GM21367 (cell line): ENCODE data around the gene MAD1L1.
"Not testable (repeated sequence)": the region's sequence is repeated elsewhere in the genome, so short reads cannot be mapped to it uniquely, and the experiment has no call there.

Source experiments
- ATAC-seq: cut with Tn5 transposase; IDR thresholded peaks from one replicate; pipeline ENCODE4 v1.9.1; 2021; ENCODE audit not compliant: unreplicated experiment

Gene MAD1L1

GRCh38 chr7:2036786-2037185, 196.0 kb downstream of the MAD1L1 start:
- no peak for ATAC-seq

- ATAC-seq = not testable (repeated sequence)
Measured at GRCh38 chr7:2036201-2036600, 196.5 kb downstream of the MAD1L1 start.

GRCh38 chr7:2034291-2035201, 198.2 kb downstream of the MAD1L1 start:
- no peak for ATAC-seq

- no peak for ATAC-seq
Measured at GRCh38 chr7:2033586-2034135, 199.1 kb downstream of the MAD1L1 start.

GRCh38 chr7:2032876-2033407, 199.8 kb downstream of the MAD1L1 start:
- no peak for ATAC-seq

- no peak for ATAC-seq
Measured at GRCh38 chr7:2032030-2032875, 200.5 kb downstream of the MAD1L1 start.

GRCh38 chr7:2031451-2031845, 201.3 kb downstream of the MAD1L1 start:
- no peak for ATAC-seq

- no peak for ATAC-seq
Measured at GRCh38 chr7:2030475-2031450, 202.0 kb downstream of the MAD1L1 start.

- no peak for ATAC-seq
Measured at GRCh38 chr7:2029936-2030335, 202.8 kb downstream of the MAD1L1 start.

- ATAC-seq = no peak
Measured at GRCh38 chr7:2029211-2029905, 203.4 kb downstream of the MAD1L1 start.

- no peak for ATAC-seq
Measured at GRCh38 chr7:2028733-2029132, 204.0 kb downstream of the MAD1L1 start.

- ATAC-seq = no peak
Measured at GRCh38 chr7:2025188-2025587, 207.6 kb downstream of the MAD1L1 start.

GRCh38 chr7:2024567-2024918, 208.2 kb downstream of the MAD1L1 start:
- ATAC-seq = no peak

- no peak for ATAC-seq
Measured at GRCh38 chr7:2023877-2024566, 208.7 kb downstream of the MAD1L1 start.

- ATAC-seq = no peak
Measured at GRCh38 chr7:2022737-2023250, 210.0 kb downstream of the MAD1L1 start.

- ATAC-seq = no peak
Measured at GRCh38 chr7:2022021-2022409, 210.7 kb downstream of the MAD1L1 start.

- ATAC-seq = no peak
Measured at GRCh38 chr7:2019711-2020511, 212.8 kb downstream of the MAD1L1 start.

GRCh38 chr7:2019461-2019710, 213.4 kb downstream of the MAD1L1 start:
- ATAC-seq = no peak
